Pons (tissue), 1 donor: ENCODE measurements around the gene KCNK13.

Experiments
- DNase-seq: peaks from one replicate; pipeline ENCODE4 v3.0.0-alpha.2; 2016; ENCODE audit warnings: low spot score

The KCNK13 gene

DNA sequence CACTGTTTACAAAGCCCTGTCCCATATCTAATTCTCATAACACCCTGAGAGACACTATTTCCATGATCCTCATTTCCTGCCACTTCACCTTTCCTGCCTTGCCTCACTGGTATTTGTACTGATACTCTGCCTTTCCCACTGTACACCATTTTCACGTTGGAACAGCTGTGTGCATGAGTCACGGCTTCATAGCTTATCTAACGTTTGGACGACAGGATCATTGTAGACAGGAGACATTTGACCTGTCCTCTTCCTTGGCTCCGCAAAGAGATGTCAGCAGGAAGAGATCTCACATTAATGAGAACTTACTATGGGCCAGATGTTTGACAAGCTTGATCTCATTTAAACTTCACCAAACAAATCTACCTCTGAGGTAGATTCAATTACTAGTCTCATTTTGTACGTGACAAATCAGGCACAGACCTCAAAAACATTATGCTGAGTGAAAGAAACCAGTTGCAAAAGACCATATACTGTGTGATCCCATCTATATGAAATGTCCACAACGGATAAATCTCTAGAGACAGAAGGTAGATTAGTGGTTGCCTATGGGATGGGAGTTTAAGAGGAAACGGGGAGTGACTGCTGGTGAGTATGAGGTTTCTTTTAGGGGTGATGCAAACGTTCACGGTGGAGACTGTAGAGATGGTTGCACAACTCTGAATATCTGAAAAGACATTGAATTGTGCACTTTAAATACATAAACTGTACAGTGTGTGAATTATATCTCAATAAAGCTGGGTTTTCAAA, 71.2 kb downstream of the KCNK13 start:
- DNase-seq = no peak

DNA sequence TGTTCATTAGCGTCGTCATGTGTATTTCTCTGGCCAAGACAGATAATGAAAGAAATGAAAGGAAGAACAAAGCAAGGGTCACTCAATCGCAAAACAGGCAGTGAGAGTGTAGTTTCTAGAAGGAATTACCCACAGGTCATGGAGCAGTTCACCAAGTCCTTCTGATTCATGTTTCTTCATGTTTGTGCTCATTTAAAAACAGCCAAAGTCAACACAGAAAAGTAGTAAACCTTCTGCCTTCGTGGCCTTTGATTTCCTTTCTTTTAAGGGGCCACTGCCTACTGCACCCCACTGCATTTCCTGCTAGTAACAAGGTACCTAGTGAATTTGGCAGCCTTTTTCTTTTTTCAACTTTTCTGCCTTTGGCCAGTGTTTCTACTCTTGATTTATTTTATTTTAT, 75.1 kb downstream of the KCNK13 start:
- no peak for DNase-seq

DNA sequence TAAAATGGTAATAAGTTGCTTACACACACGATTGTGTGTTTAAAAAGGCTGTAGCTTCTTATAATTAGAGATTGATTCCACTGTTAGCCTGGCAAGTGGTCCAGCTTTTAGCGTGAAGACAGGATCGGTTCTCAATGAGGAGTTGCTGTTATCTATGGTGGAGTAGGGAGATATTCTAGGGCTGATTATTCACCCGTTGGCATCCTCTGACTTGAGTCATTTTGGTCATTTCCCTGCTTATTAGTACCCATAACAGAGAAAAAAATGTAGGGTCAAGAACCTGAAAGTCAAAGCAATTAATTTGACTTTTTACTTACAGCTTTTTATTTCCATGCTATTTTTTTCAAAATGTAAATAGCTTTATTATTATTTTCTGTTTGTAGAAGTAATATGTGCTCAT, 76.0 kb downstream of the KCNK13 start:
- DNase-seq = no peak

DNA sequence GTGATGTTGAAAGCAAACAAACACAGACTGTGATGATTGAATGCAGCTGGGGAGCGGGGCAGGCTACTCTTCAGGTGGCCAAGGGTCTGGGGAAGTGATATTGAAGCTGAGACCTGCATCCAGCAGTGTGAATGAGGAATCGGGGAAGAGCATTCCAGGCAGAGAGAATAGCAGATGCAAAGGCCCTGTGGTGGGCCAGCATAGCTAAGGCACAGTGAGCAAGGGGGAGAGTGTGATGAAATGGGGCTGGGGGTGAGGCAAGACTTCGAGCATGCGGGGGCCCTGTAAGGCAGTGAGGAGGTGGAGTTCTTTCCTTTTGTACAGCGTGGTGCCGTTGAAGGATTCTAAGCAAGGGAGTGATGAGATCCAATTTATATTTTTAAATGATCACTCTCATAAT, 77.4 kb downstream of the KCNK13 start:
- no peak for DNase-seq

DNA sequence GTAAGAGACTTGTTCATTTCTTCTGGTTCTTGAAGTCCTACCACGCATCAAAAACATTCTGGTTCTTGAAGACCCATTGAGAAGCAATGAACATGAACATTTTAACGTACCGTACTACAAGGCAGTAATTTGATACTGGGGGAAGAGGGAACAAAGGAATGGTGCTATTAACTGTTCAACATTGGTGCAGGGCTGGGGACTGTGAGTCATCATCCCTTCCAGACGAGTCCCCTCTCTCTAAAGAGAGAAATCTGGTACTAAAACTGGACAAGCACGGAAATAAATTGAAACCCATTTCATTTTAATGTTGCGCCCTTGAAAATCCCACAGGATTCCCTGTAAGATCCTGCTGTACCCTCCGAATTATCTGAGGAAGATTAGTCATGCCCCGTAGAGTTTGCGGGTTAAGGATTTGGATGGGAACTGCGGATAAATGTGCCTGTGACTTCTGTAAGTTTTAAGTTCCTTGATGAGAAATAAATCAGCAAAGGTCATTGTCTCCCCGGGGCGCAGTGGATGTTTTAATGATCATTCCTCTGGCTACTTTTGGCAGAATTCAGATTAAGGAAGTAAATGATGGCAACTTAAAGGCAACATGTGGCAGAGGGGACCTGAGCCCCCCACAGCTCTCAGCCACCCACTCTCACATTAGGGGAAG, 78.6 kb downstream of the KCNK13 start:
- DNase-seq = no peak

DNA sequence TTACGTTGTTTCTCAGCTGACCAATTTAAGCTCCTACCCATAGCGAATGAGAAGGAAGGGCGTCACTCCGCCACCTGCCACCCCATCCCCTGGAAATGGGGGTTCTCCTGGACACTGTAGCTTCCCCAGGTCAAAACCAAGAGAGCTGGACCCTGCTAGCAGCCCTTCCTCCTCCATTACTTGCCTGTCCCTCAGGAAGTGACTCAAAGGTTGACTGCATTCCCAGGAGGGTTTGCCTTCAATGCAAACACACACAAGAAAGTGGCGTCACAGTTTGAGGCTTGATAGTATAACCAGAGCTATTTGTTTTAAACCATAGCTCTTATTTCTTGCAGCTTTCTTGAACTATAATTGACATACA, 79.1 kb downstream of the KCNK13 start:
- no peak for DNase-seq

DNA sequence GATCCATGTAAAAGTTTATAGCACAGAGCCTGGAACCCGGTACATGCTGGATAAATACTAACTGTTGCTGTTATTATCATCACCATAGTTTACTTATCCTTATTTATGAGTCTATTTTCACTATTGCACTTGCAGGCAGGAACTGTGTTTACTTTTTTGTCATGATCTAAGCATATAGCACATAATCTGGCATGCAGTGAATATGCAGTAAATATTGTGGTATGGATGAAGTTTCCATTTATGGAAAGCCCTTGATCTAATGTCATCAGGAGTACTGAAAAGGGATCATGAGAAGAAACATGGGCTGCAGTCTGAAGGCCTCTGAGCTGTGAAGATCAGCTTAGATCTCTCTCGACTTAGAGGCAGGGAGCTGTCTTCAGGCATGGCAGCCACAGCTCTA, 91.6 kb downstream of the KCNK13 start:
- DNase-seq = no peak

DNA sequence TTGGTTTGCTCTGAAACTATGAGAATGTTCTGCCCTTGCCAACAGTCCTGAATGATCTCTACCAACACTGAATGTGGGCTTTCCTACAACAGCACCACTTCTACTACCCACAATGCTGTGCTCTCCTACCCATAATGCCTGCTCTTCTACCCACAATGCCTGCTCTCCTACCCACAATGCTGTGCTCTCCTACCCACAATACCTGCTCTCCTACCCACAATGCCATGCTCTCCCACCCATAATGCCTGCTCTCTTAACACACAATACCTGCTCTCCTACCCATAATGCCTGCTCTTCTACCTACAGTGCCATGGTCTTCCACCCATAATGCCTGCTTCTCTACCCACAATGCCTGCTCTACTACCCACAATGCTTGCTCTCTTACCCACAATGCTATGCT, 92.3 kb downstream of the KCNK13 start:
- DNase-seq = no peak

DNA sequence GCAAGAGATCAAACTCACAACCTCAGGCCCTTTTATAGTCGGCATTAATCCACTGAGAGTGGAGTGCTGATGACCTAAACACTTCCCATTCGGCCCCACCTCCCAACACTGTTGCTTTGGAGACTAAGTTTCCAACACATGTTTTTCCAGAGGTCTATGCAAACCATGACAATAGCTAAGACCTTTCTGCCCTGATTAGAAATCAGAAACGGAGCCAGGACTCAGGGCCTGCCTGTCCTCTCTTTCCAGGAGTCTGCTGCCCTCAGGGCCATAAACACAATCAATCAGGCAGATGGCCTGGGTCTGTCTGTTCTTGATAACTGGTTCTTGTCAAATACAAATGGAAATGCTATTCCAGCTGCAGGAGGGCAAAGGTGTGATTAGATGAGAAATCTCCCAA, 97.4 kb downstream of the KCNK13 start:
- no peak for DNase-seq

DNA sequence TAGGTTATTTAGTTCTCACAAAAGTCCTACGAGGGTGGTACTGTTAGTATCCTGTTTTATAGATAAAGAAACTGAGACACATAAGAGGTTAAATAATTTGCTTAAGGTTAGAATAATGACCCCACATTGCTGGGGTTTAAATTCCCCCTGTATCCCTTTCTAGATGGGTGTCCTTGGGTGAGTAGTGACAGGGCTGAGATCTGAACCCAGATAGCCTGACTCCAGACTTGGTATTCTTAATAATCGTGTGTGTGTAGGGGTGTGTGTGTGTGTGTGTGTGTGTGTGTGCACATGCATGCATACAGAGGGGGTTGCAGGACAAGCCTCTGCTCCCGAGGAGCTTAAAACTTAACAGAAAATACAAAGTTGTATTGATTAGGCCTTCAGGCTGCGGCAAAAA, 97.9 kb downstream of the KCNK13 start:
- no peak for DNase-seq

DNA sequence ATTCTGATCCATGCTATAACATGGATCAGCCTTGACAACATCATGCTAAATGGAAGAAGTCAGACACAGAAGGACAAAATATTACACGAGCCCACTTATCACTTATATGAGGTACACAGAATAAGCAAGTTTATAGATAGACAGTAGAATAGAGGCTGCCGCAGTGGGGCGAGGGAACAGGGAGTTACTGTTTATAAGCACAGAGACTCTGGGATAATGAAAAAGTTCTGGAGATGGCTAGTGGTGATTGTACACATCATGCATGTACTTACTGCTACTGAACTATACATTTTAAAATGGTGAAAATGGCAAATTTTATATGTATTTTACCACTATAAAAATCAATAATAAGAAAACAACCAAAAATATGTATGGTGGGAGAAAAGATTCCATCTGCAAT, 99.3 kb downstream of the KCNK13 start:
- no peak for DNase-seq

DNA sequence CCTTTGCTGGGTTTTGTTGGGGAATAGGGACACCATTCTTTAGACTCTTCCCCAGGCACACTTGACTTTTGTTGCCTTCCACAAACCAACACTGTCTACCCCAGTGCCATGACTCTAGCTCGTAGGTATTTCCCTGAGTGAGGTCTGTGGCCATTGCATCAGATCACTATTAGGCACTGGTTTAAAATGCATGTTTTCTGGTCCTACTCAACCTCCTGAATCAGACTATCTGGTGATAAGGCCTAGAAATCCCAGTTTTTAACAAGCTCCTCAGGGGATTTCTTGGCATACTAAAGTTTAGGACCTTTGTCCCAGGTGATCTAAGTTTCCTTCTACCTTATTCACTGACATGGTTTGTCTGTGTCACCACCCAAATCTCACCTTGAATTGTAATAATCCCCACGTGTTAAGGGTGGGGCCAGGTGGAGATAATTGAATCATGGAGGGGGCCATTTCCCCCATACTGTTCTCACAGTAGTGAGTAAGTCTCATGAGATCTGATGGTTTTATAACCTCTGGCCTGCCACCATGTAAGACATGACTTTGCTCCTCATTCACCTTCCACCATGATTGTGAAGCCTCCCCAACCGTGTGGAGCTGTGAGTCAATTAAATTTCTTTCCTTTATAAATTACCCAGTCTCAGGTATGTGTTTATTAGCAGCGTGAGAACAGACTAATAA, 106.8 kb downstream of the KCNK13 start:
- DNase-seq = no peak

DNA sequence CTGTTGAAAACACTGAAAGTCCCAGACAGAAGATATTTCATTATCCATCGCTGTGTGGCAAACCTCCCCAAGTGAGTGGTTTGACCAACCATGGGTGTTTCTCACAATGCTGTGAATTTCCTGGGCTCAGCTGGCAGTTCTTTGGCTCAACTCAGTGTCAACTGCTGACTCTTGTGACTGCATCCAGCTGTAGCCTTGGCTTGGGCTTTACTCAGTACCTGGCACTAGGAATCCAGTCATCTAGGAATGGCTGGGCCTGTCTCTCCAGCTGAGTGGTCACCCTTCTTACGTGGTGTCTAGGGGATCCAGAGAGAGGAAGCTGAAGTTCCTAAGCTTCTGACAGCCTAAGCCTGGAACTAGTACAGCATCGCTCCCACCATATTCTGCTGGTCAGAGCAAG, 113.8 kb downstream of the KCNK13 start:
- DNase-seq = no peak

DNA sequence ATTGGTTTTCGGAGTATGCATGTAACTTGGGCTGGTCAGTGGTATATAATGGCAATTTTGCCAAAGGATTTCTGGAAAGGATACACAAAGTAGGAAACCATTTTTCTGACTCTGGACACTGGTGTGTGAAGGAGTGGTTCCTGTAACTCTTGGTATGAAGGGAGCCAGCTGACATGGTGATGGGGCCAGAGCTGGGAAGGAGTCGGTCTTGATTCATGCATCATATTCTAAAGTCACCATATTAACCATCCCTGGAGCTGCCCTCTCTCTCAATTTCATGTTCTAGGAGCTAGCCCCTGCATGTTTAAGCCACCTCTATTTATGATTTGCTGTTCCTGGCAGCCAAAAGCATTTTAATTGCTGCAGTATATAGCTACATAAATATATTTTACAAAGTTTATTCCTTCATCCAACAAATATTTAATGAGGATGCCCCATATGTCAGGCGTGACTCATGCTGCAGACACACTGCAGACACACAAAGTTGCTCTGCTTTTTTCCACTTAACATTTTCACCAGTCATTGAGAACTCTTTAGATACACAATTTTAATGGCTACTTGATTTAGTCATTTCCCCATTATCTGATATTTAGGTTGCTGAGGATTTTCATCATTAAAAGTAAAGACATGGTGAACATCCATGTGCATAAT, 115.9 kb downstream of the KCNK13 start:
- DNase-seq = no peak

DNA sequence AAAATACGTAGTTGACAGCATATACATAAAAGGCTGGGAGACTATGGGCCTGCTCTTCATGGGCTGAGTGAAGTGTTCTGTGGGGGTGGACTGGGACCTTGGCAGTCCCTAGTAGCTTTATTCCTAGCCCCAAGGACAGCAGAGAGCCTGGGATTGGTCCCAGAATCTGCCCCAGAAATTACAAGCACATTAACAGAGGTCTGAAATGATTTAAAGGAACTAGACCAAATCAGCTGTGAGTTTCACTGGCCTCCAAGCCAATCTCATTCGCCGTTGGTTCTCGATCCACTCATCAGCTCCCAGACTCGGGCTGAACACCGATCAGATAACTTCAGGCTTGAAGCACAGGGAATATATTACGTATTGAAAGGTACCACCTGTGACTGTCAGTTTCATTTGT, 117.6 kb downstream of the KCNK13 start:
- no peak for DNase-seq

DNA sequence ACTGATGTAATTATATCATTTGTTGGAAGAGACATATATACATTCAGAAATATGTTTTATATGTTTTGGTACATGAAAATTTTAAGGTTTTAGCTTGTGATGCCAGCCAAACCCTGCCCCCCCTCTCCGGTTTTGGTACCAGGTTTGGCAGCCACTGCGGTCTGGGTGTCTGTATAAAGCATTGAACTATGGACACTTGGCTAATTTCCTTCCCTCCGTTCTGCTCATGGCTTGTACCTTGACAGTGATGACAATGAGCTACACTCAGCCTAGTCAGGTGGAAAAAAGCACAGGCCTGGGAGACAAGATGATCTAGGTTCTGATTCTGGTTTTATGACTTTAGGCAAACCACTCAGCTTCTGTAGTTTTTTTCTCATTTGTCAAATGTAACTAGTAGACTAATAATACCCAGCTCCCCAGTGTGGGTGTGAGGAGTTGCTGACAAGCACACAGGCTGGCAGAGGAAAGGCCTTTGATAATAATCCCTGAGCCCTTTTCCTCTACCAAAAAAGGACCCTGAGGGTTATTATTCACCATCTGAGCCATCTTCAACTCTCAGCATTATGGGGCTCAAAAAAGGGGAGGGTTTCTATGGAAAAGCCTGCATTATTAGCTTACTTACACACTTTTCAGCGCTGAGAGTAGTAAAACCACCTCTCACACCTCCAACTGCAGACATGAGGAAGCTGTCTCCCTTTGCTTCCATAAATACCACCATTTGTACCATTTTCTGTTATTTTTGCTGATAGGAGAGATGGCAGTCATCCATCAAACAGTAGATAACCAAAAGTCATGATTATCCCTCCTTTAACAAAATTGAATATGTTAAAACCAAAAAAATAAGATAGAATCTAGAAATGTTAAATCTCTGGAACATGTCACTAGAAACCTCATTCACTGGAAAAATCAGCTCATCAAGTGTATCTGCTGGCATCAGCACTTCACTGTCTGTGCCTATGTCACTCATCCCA, 118.3 kb downstream of the KCNK13 start:
- DNase-seq = no peak

DNA sequence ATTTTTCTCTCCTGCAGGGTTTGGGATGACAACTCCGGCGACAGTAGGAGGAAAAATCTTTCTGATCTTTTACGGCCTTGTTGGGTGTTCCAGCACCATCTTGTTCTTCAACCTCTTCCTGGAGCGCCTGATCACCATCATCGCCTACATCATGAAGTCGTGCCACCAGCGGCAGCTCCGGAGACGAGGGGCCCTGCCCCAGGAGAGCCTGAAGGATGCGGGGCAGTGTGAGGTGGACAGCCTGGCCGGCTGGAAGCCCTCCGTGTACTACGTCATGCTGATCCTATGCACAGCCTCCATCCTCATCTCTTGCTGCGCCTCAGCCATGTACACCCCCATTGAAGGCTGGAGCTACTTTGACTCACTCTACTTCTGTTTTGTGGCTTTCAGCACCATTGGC, 122.3 kb downstream of the KCNK13 start:
- no peak for DNase-seq

DNA sequence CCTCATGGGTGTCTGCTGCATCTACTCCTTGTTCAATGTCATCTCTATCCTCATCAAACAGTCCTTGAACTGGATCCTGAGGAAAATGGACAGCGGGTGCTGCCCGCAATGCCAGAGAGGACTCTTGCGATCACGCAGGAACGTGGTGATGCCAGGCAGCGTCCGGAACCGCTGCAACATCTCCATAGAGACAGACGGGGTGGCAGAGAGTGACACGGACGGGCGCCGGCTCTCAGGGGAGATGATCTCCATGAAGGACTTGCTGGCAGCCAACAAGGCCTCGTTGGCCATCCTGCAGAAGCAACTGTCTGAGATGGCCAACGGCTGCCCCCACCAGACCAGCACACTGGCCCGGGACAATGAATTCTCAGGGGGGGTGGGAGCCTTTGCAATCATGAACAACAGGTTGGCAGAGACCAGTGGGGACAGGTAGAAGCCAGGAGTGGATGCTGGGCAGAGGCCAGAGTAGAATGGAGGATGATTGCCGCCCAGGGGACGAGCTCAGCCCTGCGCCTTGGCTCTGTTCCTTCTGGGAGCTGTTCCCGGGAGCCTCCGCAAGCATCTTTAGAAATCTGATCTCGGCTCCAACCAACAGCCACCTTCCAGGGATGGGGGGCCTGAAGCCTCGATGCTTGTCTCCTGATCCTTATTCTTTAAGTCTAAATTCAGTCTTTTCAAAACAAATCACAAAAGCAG, 122.9 kb downstream of the KCNK13 start:
- no peak for DNase-seq

DNA sequence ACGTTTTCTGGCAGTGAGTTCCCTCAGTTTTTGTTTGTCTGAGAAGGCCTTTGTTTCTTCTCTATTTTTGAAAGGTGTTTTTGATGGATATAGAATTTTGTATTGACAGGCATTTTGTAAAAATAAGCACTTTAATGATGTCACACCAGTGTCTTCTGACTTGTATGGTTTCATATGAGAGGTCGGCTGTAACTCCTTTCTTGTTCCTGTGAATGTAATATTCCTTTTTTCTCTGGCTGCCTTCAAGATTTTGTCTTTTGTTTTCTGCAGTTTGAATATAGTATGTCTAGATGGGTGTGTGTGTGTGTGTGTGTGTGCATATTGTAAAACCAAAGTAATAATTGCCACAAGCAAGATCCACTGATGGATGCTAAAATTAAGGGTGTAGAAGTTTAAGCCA, 126.8 kb downstream of the KCNK13 start:
- no peak for DNase-seq

DNA sequence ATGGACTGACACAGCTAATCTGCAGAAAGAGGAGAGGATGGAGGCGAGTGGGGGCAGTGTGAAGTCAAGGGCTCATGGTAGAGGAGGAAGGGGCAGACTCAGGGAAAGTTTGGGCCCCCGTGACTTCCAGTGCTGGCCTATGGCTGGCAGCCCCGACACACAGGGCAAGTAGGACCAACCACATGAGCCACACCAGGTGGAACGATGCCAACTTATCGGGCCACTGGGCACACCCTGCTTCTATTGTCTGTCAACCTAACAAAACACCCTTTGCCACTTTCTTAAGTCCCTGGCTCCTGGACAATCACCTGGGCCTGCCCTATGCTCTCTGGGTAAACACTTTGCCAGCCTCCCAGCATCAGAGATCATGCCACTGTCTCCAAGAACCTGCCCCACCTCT, 129.4 kb downstream of the KCNK13 start:
- no peak for DNase-seq

DNA sequence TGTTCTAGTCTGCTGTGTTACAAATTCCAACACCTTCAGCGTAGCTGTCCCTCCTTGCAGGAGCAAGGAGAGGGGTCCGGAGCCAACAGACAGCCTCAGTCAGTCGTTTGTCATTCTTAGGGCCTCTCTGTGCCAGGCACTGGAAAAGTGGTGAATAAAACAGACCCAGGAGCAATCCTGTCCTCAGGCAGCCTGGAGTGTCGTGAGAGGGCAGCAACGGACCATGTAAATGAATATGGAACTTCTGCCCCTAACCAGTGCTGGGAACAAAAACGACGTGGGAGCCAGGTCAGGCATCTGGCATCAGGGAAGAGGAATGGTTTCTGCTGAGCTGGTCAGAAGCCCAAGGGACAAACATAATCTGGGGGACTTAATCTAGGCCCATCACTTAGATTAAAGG, 129.8 kb downstream of the KCNK13 start:
- no peak for DNase-seq
